K562 (cell line): ENCODE results near the gene DLK2. TPM values are rescaled to one million over a fixed set of nuclear protein-coding genes. Genes with fewer than 3 reads are reported as not detected.

Experiments
- ARHGAP35 ChIP-seq: fragments of 450-650 bp; IDR thresholded peaks from 2 replicates; pipeline ENCODE4 v1.6.1; 2018; ENCODE audit not compliant: partially characterized antibody
- CBFB ChIP-seq: sonication (generic); formaldehyde crosslinking; IDR thresholded peaks from 2 replicates; pipeline ENCODE4 v1.4.0; 2020; ENCODE audit warnings: mild to moderate bottlenecking, missing genetic modification reagents
- ELF4 ChIP-seq: fragments of 450-650 bp; formaldehyde crosslinking; IDR thresholded peaks from 2 replicates; pipeline ENCODE4 v1.4.0; 2022; ENCODE audit warnings: missing genetic modification characterization
- FOXK1 ChIP-seq: sonication (generic); formaldehyde crosslinking; IDR thresholded peaks from 2 replicates; pipeline ENCODE4 v1.8.0; 2022; ENCODE audit warnings: missing genetic modification reagents, mild to moderate bottlenecking, borderline replicate concordance
- TCF7L2 ChIP-seq: fragments of 150-350 bp; IDR thresholded peaks from 2 replicates; pipeline ENCODE4 v1.6.1; 2016; ENCODE audit warnings: low read depth, mild to moderate bottlenecking, low read length, moderate library complexity
- polyA plus RNA-seq, 8 experiments: library from polyadenylated mRNA; depleted of rRNA in 4 of 8; stranded (reverse) in 5 of 8; unstranded in 3 of 8; fragments of >200 nt; fragmentation: Nextera tagmentation in 2 of 8; fragmentation: Illumina TruSeq in 1 of 8; extraction: Ambion mirVana in 2 of 8; extraction: Trizol in 1 of 8; gene quantifications; 2 replicates each; pipeline versions ENCODE4 v1.2.1 to v1.2.3, GENCODE V29; 2011 to 2014; ENCODE audit warnings: inconsistent platforms in 1 of 8, missing spikeins in 1 of 8
- total RNA-seq, 7 experiments: library from RNA; depleted of rRNA in 6 of 7; stranded (reverse); fragments of >200 nt in 6 of 7; fragmentation: Illumina TruSeq in 2 of 7; extraction: Trizol in 2 of 7; gene quantifications; 2 replicates each; pipeline versions ENCODE4 v1.2.1 to v1.2.3, GENCODE V29; 2011 to 2021; ENCODE audit warnings: low replicate concordance in 1 of 7
- TF ChIP-seq, protein P1 (sequence below): fragments of 200-600 bp; sonication (generic); IDR thresholded peaks from one replicate; pipeline ENCODE4 v1.6.1; 2012; ENCODE audit warnings: mild to moderate bottlenecking, low read depth, low read length, inconsistent platforms
- TF ChIP-seq, protein P2 (sequence below): fragments of 200-800 bp; sonication (Bioruptor generic); IDR thresholded peaks from 2 replicates; pipeline ENCODE4 v1.6.1; 2017; ENCODE audit warnings: missing genetic modification characterization, missing compliant biosample characterization

Gene DLK2
- total and polyA plus RNA-seq, 9 of the 15 experiments (the other 6 are each of a cell fraction or from before 2014, with no cell fraction given), result 0.11 to 0.53 (median 0.29) TPM; not detected in 3

DNA sequence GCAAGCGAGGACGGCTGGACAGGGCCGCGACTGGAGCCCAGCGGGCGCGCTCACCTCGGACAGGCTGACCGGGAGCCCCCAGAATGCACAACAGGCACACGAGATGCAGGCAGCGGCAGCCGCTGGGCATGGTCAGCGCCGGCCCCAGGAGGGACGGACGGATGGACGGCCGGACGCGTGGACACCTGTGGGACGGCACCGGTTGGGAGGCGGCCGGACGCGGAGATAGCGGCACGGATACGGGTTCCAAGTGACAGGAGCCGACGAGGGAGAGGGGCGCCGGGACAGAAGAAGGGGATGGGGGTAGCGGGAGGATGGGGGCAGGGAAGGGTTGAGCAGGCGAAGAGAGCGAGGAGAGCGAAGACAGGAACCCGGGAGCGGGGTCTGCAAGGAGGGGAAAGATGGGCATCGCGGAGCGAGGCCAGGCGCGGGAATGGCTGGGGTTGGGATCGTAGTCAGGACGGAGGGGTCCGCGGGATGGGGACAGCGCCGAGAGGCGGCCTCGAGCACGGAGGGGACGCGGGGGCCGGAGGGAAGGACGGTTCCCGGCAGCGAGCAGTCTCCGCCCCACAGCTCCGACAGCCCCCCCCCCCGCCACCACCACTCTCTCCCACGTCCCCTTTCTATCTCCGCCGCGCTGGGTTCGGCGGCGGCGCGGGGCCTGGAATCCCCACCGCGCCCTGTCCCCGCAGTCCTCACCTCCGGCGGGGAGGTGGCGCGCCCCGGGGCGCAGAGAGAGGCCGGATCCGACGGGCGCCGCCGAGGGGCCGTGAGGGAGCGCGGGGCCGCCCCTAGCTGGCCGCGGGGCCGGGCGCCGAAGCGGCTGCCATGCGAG lies 435 bp downstream of the DLK2 start (continued):
- TF ChIP-seq, protein P1, sequence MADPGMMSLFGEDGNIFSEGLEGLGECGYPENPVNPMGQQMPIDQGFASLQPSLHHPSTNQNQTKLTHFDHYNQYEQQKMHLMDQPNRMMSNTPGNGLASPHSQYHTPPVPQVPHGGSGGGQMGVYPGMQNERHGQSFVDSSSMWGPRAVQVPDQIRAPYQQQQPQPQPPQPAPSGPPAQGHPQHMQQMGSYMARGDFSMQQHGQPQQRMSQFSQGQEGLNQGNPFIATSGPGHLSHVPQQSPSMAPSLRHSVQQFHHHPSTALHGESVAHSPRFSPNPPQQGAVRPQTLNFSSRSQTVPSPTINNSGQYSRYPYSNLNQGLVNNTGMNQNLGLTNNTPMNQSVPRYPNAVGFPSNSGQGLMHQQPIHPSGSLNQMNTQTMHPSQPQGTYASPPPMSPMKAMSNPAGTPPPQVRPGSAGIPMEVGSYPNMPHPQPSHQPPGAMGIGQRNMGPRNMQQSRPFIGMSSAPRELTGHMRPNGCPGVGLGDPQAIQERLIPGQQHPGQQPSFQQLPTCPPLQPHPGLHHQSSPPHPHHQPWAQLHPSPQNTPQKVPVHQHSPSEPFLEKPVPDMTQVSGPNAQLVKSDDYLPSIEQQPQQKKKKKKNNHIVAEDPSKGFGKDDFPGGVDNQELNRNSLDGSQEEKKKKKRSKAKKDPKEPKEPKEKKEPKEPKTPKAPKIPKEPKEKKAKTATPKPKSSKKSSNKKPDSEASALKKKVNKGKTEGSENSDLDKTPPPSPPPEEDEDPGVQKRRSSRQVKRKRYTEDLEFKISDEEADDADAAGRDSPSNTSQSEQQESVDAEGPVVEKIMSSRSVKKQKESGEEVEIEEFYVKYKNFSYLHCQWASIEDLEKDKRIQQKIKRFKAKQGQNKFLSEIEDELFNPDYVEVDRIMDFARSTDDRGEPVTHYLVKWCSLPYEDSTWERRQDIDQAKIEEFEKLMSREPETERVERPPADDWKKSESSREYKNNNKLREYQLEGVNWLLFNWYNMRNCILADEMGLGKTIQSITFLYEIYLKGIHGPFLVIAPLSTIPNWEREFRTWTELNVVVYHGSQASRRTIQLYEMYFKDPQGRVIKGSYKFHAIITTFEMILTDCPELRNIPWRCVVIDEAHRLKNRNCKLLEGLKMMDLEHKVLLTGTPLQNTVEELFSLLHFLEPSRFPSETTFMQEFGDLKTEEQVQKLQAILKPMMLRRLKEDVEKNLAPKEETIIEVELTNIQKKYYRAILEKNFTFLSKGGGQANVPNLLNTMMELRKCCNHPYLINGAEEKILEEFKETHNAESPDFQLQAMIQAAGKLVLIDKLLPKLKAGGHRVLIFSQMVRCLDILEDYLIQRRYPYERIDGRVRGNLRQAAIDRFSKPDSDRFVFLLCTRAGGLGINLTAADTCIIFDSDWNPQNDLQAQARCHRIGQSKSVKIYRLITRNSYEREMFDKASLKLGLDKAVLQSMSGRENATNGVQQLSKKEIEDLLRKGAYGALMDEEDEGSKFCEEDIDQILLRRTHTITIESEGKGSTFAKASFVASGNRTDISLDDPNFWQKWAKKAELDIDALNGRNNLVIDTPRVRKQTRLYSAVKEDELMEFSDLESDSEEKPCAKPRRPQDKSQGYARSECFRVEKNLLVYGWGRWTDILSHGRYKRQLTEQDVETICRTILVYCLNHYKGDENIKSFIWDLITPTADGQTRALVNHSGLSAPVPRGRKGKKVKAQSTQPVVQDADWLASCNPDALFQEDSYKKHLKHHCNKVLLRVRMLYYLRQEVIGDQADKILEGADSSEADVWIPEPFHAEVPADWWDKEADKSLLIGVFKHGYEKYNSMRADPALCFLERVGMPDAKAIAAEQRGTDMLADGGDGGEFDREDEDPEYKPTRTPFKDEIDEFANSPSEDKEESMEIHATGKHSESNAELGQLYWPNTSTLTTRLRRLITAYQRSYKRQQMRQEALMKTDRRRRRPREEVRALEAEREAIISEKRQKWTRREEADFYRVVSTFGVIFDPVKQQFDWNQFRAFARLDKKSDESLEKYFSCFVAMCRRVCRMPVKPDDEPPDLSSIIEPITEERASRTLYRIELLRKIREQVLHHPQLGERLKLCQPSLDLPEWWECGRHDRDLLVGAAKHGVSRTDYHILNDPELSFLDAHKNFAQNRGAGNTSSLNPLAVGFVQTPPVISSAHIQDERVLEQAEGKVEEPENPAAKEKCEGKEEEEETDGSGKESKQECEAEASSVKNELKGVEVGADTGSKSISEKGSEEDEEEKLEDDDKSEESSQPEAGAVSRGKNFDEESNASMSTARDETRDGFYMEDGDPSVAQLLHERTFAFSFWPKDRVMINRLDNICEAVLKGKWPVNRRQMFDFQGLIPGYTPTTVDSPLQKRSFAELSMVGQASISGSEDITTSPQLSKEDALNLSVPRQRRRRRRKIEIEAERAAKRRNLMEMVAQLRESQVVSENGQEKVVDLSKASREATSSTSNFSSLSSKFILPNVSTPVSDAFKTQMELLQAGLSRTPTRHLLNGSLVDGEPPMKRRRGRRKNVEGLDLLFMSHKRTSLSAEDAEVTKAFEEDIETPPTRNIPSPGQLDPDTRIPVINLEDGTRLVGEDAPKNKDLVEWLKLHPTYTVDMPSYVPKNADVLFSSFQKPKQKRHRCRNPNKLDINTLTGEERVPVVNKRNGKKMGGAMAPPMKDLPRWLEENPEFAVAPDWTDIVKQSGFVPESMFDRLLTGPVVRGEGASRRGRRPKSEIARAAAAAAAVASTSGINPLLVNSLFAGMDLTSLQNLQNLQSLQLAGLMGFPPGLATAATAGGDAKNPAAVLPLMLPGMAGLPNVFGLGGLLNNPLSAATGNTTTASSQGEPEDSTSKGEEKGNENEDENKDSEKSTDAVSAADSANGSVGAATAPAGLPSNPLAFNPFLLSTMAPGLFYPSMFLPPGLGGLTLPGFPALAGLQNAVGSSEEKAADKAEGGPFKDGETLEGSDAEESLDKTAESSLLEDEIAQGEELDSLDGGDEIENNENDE, result no peak
- TF ChIP-seq FOXK1 (CRISPR knock-in tag), result no peak
- TF ChIP-seq TCF7L2, result no peak
- TF ChIP-seq, protein P2, sequence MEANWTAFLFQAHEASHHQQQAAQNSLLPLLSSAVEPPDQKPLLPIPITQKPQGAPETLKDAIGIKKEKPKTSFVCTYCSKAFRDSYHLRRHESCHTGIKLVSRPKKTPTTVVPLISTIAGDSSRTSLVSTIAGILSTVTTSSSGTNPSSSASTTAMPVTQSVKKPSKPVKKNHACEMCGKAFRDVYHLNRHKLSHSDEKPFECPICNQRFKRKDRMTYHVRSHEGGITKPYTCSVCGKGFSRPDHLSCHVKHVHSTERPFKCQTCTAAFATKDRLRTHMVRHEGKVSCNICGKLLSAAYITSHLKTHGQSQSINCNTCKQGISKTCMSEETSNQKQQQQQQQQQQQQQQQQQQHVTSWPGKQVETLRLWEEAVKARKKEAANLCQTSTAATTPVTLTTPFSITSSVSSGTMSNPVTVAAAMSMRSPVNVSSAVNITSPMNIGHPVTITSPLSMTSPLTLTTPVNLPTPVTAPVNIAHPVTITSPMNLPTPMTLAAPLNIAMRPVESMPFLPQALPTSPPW (CRISPR knock-in tag), result peak; percentile 68
- TF ChIP-seq CBFB (CRISPR knock-in tag), result no peak
- peak; percentile 83; the same call in 1 of the 2 replicates for TF ChIP-seq ELF4 (CRISPR knock-in tag)
- TF ChIP-seq ARHGAP35, result no peak
